Ishikawa (cell line): Measurements from ENCODE around the gene GPANK1.
A peak's percentile ranks its signal among the peaks of the same experiment; 100 is the strongest.

ENCODE experiments used
- CEBPB ChIP-seq: IDR thresholded peaks from 2 replicates; pipeline ENCODE4 v1.6.1; 2012
- CREB1 ChIP-seq: IDR thresholded peaks from 2 replicates; pipeline ENCODE4 v1.6.1; 2012; ENCODE audit warnings: low read depth
- EGR1 ChIP-seq: IDR thresholded peaks from 2 replicates; pipeline ENCODE4 v1.6.1; 2012
- EP300 ChIP-seq: IDR thresholded peaks from 2 replicates; pipeline ENCODE4 v1.6.1; 2012; ENCODE audit warnings: borderline replicate concordance
- FOXM1 ChIP-seq: IDR thresholded peaks from 2 replicates; pipeline ENCODE4 v1.6.1; 2012; ENCODE audit warnings: low read depth, borderline replicate concordance
- MAX ChIP-seq: IDR thresholded peaks from 2 replicates; pipeline ENCODE4 v1.6.1; 2012
- NFIC ChIP-seq: IDR thresholded peaks from 2 replicates; pipeline ENCODE4 v1.6.1; 2012
- RAD21 ChIP-seq: IDR thresholded peaks from 2 replicates; pipeline ENCODE4 v1.6.1; 2012; ENCODE audit warnings: low read depth
- REST ChIP-seq: IDR thresholded peaks from 2 replicates; pipeline ENCODE4 v1.6.1; 2012; ENCODE audit warnings: low read depth, mild to moderate bottlenecking
- TAF1 ChIP-seq: IDR thresholded peaks from 2 replicates; pipeline ENCODE4 v1.6.1; 2012; ENCODE audit warnings: low read depth, mild to moderate bottlenecking
- TCF12 ChIP-seq: IDR thresholded peaks from 2 replicates; pipeline ENCODE4 v1.6.1; 2012; ENCODE audit warnings: low read depth
- TEAD4 ChIP-seq: IDR thresholded peaks from 2 replicates; pipeline ENCODE4 v1.6.1; 2012
- USF1 ChIP-seq: IDR thresholded peaks from 2 replicates; pipeline ENCODE4 v1.6.1; 2012
- YY1 ChIP-seq: IDR thresholded peaks from 2 replicates; pipeline ENCODE4 v1.6.1; 2012; ENCODE audit warnings: low read depth
- ZBTB7A ChIP-seq: IDR thresholded peaks from 2 replicates; pipeline ENCODE4 v1.6.1; 2012; ENCODE audit warnings: low read depth

GPANK1 gene

GRCh38 chr6:31663126-31663960, 1.5 kb downstream of the GPANK1 start:
- TF ChIP-seq MAX, result no peak

- no peak for TF ChIP-seq CEBPB
- no peak for TF ChIP-seq TAF1
- no peak for TF ChIP-seq REST
- TF ChIP-seq ZBTB7A, result no peak
- TF ChIP-seq RAD21, result no peak
- TF ChIP-seq EP300, result no peak
- no peak for TF ChIP-seq TCF12
- TF ChIP-seq CREB1, result no peak
- no peak for TF ChIP-seq FOXM1
- TF ChIP-seq TEAD4, result no peak
- TF ChIP-seq EGR1, result no peak
- TF ChIP-seq MAX, result no peak
- TF ChIP-seq NFIC, result no peak
- TF ChIP-seq USF1, result no peak
- no peak for TF ChIP-seq YY1
Measured at GRCh38 chr6:31662124-31662723, 2.6 kb downstream of the GPANK1 start.

GRCh38 chr6:31661262-31662123, 3.3 kb downstream of the GPANK1 start:
- TF ChIP-seq REST (no peak), TCF12 (no peak), NFIC (no peak), RAD21 (no peak)

- no peak for TF ChIP-seq FOXM1
- no peak for TF ChIP-seq TEAD4
- TF ChIP-seq REST, result no peak
- peak; percentile 61 for TF ChIP-seq TCF12
- TF ChIP-seq ZBTB7A, result peak; percentile 66; the same call in 1 of the 2 replicates
- TF ChIP-seq TAF1, result peak; percentile 84
- TF ChIP-seq EGR1, result peak; percentile 78
- no peak for TF ChIP-seq USF1
- TF ChIP-seq EP300, result no peak
- TF ChIP-seq MAX, result peak; percentile 49
- TF ChIP-seq NFIC, result no peak
- TF ChIP-seq CEBPB, result peak; percentile 3; the same call in 1 of the 2 replicates
- no peak for TF ChIP-seq YY1
- TF ChIP-seq RAD21, result no peak
- TF ChIP-seq CREB1, result no peak
Measured at GRCh38 chr6:31660381-31661261, 4.2 kb downstream of the GPANK1 start, which contains the start of gene C6orf47. Gene C6orf47 (minus strand): TSS chr6:31660778. CDS start chr6:31659947, 831 bp downstream.
